Upper lobe of left lung (tissue), 4 donors: Measurements from ENCODE around the gene BCAT1.

ENCODE experiments used
- CTCF ChIP-seq, 6 experiments: fragments of 450-650 bp in 4 of 6; fragments of 200-600 bp in 2 of 6; sonication (generic) in 2 of 6; IDR thresholded peaks; one replicate each; pipeline ENCODE4 v1.5.1; 2016 to 2019; ENCODE audit warnings: antibody characterized with exemption in 6 of 6
- POLR2AphosphoS5 ChIP-seq, 2 donors: sonication (generic); formaldehyde crosslinking; IDR thresholded peaks; one replicate each; pipeline ENCODE4 v1.5.1; 2017; ENCODE audit warnings: antibody characterized with exemption in 2 of 2

GRCh38 chr12:24901576-24902461, 47.1 kb downstream of the BCAT1 start:
- TF ChIP-seq CTCF (IDR thresholded peaks at IDR 0.05) = no peak
- no peak for TF ChIP-seq POLR2AphosphoS5 (IDR thresholded peaks at IDR 0.05)
